Measurements from ENCODE around the gene PCNX2. TPM values are rescaled to one million over a fixed set of nuclear protein-coding genes. Genes with fewer than 3 reads are reported as not detected.

Gene PCNX2
- total and polyA plus RNA-seq, 12 donors, result 0.29 to 3.1 (median 1.6) TPM

DNA sequence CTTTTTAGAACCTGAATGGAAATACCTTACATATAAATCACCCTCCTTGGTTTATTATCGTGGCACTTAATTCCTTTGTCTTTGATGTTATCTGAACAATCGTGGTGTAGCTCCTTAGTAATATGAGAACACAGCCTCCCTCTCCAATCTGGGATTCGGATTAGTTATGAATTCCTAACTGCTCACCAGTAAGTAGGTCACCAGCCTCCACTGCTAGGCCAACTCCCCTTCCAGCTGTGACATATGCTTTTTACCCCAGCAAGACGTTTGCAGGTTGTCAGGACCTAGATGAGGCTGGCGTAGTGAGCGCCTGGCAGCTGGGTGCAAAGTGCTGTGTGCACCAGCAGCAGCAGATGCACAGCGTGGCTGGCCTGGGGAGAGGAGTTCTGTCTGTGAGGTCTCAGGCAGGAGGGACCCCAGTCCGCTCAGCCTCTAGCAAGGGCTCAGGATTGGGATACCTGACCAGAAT lies 306.9 kb downstream of the PCNX2 start:
- Histone ChIP-seq H3K27me3 (no peaks in the 10 kb centered on the region), H3K4me1 (peaks cover 0 to 6% (median 0%) of the 10 kb centered on the region in 9 donors), H3K4me3 (no peak overlapping the region), H3K27ac (no peak overlapping the region), H3K36me3 (no peaks in the 10 kb centered on the region), H3K9me3 (peaks cover 0 to 7% (median 0%) of the 10 kb centered on the region in 11 donors)
- intact Hi-C loops (cut with DNase I), result no loop called here
- DNase-seq (no peak), ATAC-seq (no peak)
- WGBS, 2 donors, result 72 to 79% methylated on average over 8 of the region's 8 CpGs
- TF ChIP-seq, protein P1, sequence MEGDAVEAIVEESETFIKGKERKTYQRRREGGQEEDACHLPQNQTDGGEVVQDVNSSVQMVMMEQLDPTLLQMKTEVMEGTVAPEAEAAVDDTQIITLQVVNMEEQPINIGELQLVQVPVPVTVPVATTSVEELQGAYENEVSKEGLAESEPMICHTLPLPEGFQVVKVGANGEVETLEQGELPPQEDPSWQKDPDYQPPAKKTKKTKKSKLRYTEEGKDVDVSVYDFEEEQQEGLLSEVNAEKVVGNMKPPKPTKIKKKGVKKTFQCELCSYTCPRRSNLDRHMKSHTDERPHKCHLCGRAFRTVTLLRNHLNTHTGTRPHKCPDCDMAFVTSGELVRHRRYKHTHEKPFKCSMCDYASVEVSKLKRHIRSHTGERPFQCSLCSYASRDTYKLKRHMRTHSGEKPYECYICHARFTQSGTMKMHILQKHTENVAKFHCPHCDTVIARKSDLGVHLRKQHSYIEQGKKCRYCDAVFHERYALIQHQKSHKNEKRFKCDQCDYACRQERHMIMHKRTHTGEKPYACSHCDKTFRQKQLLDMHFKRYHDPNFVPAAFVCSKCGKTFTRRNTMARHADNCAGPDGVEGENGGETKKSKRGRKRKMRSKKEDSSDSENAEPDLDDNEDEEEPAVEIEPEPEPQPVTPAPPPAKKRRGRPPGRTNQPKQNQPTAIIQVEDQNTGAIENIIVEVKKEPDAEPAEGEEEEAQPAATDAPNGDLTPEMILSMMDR (IDR thresholded peaks at IDR 0.05), result no peak

DNA sequence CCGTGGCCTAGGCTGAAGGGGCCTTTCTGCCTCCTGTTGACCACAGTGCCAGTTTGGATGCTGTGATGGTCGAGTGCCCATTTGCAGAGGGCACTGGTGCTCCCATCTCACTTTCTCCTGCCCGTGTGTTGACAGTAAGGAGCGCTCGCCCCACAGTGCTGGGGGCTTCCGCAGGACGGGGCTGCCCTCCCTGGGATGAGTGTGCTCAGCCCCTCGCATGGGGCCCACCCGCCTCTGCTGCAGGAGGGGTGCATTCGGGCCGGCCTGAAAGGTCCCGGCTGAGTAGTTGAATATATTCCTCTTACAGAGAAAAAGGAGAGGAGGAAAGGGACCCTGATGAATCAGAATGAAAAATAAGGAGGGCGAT lies 307.8 kb downstream of the PCNX2 start:
- Histone ChIP-seq H3K9me3 (no peaks in the 10 kb centered on the region), H3K4me1 (peaks cover 0 to 9% (median 0%) of the 10 kb centered on the region in 9 donors), H3K27ac (no peak overlapping the region), H3K4me3 (no peak overlapping the region), H3K27me3 (no peaks in the 10 kb centered on the region), H3K36me3 (no peaks in the 10 kb centered on the region)
- ATAC-seq (no peak), DNase-seq (no peak)
- intact Hi-C loops (cut with DNase I), result no loop called here
- 89 to 92% methylated on average over 13 of the region's 13 CpGs for WGBS, 2 donors
- TF ChIP-seq, protein P1 (IDR thresholded peaks at IDR 0.05), result no peak

DNA sequence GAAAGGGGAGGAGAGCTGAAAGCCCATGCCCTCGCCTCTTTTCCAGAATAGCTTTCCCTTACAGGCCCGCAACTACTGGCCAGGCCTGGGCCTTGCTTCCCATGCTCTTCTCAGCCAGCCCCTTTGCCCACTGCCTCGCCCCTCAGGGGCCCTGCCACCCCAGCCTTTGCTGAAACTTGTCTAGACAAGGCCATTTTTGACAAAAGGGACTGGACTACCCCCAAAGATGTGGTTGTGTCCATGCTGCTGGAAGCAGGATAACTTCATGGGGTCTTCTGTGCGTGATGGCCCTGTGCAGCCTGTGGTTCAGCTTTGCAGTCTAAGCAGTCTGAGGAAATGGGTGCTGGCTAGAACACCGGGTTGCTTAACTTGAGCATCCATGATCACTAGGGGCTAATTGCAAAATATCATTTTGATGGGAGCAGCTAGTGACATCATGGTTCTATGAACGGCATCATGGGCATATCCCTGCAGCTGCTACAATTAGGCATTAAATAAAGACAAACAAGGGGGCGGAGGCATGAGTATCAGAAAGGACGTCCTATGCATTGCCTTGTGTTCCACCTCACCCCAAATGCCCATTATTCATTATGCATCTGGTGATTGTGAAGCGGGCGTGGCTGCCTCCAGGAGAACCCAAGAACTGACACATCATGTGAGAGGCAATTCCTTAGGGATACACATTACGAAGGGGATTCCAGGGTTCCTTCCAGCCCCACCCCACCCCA lies 308.3 kb downstream of the PCNX2 start:
- Histone ChIP-seq H3K4me3 (no peak overlapping the region), H3K9me3 (no peaks in the 10 kb centered on the region), H3K27me3 (no peaks in the 10 kb centered on the region), H3K27ac (no peak overlapping the region), H3K36me3 (no peaks in the 10 kb centered on the region), H3K4me1 (peaks cover 0 to 14% (median 0%) of the 10 kb centered on the region in 9 donors)
- ATAC-seq, result no peak
- TF ChIP-seq, protein P1 (IDR thresholded peaks at IDR 0.05), result no peak
- intact Hi-C loops (cut with DNase I), result no loop called here
- DNase-seq, result no peak
- 96% methylated on average over 11 of the region's 11 CpGs for WGBS, 2 donors

DNA sequence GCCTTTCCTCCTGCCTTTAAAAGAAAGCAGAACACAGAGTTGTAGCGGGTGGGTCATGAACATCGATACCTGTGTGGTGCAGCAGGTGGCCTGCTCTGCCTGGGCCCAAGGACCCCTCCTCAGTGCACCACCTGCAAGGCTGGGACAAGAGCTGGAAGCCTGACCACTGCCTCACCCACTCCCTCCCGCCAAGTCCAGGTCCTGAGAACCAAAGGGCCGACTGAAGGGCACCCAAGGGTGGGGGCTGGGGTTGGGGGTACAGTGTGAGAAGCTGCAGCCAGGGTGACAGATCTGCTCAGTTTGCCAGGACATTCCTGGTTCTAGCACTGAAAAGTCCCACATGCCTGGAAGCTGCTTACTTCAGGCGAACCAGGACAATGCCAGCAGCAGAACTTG lies 309.0 kb downstream of the PCNX2 start:
- H3K36me3 ChIP-seq, result no peaks in the 10 kb centered on the region
- intact Hi-C loops (cut with DNase I), result no loop called here
- TF ChIP-seq, protein P1 (IDR thresholded peaks at IDR 0.05), result no peak
- H3K27ac ChIP-seq, result no peak overlapping the region
- no peaks in the 10 kb centered on the region for H3K9me3 ChIP-seq
- DNase-seq (no peak), ATAC-seq (peak in 3 of 8 donors; percentile 7 to 22 (median 14))
- H3K4me3 ChIP-seq, result no peak overlapping the region
- WGBS, 2 donors, result 88 to 91% methylated on average over 5 of the region's 5 CpGs
- H3K4me1 ChIP-seq, result peaks cover 0 to 14% (median 0%) of the 10 kb centered on the region in 9 donors
- H3K27me3 ChIP-seq, result no peaks in the 10 kb centered on the region
